ENCODE data around the gene SPATS2.
"Not testable (repeated sequence)": the region's sequence is repeated elsewhere in the genome, so short reads cannot be mapped to it uniquely, and the experiment has no call there.

SPATS2 gene

DNA sequence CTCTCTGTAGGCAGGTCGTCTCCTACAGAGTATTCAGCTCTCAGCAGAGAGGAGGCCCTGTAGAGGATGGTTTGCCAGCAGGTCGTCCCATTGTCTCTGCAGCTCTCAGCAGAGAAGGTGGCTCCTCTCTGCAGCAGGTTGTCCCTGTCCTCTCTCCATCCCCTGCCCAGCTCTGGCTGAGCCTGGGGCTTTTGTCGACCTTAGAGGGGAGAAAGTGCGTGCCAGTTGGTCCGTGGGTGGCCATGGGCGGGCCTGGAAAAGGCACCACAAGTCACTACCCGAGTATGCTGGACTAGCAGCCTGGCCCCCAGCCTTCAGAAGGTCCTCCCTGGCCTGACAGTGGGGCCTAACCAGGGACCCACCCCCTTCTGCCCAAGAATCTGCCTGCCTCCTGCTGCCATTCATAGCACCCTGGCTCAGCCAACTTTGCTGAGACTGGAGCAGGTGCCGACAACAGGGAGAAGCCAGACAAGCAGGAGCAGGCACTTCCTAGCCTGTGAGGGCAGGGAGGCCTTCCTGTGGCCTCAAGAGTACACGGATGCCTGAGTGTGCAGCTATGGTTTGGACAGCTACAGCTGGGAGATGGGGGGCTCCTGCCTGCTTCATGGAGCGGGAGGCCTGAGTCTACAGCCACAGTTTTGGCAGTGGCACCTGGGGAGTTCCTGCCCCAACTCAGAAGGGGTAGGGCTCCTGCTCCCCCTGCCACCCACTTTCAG, 111.8 kb downstream of the SPATS2 start:
- no peak for DNase-seq

DNA sequence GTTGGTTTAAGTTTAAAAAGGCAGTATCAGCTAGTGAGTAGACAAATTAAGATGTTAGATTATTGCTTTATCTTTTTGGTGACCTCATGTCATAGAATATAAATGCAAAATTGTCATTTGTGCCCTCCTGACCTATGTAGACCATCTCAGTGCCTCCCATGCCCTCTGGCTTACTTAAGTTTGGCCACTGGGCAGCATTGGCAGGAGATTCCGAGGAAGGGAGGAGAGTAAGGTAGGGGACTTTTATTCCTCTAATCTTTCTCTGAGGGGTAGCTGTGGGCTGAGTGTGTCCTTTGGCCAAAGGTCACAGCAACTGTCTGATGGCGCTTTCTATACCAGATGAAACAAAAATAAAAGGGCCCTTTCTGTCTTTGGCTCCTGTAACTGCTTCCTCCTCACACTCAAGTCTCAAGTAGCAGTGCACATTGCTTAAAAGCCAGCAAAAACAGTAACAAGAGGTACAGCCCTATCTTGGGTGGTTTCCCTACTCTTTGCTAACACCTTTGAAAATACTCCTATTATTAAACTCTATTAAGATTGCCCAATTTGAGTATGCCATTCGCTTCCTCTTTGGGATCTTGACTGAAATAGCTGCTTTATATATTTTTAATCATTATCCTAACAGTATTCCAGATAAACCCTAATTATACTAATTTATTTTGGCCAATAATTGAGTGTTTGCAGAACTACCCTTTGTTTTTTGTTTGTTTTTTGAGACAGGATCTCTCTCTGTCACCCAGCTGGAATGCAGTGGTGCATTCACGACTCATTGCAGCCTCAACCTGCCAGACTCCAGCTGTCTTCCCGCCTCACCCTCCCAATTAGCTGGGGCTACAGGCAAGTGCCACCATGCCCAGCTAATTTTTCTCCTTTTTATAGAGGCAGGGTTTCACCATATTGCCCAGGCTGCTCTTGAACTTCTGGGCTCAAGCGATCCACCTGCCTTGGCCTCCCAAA, 115.1 kb downstream of the SPATS2 start:
- DNase-seq, result no peak

DNA sequence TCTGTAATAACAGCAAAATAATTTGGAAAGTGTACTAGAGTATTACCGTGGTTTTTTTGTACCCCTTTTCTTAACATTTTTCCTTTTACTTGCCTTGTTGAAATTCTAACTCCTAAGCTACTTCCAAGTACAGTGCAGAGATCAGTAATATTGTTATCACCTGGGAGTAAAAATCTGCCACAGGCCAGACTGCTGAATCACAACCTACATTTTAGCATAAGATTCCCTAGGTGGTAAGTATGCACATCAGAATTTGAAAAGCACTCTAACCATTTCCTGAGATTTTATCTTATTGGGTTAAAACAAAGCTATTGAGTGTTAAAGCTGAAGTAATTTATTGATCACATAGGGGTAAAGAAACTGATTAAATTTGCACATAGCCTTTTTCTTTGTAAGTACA, 116.4 kb downstream of the SPATS2 start:
- no peak for DNase-seq

DNA sequence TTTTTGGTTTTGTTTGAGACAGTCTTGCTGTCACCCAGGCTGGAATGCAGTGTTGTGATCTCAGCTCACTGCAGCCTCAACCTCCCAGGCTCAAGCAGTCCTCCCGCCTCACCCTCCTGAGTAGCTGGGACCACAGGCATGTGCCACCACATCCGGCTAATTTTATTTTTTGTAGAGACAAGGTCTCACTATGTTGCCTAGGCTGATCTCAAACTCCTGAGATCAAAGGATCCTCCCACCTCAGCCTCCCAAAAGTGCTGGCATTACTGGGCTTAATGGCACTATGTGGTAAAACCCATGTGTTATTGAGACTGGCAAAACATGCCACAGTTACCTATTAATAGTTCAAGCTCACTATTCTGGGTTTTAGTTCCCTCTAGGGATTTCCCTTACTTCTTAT, 120.3 kb downstream of the SPATS2 start:
- DNase-seq, result no peak

DNA sequence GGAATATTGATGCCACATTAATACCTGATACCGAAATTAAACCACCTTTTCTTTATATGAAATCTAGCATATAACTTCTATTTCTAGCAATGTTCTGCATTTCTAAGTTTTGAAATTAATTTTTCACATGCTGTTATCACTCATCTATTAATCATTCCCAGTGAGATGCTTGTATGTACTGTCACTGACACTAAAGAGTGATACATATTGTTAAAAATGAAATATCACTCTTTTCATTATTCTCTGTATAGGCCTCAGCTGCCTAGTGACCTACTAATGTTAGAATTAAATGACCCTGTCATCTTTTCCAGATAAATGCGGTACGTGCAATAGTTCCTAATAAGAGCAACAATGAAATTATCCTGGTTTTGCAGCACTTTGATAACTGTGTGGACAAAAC, 121.9 kb downstream of the SPATS2 start:
- no peak for DNase-seq

DNA sequence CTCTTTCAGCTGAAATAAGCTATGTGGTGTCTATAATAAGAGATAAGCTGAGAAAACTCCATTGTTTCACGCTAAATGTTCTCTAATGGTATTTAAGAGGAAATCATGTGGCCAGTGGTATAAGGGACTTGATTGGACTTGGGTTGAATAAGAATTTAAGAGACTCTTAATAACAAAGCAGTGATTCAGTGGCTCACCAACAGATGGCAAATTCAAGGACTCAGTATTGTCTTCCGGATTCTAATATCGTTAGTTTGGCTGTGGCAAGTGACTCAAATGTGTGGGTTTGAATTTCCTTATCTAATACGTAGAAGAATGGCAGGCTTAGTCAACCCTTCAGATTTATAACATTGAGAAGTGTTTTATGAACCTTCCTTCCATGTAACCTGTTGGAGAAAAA, 122.5 kb downstream of the SPATS2 start:
- DNase-seq, result no peak

DNA sequence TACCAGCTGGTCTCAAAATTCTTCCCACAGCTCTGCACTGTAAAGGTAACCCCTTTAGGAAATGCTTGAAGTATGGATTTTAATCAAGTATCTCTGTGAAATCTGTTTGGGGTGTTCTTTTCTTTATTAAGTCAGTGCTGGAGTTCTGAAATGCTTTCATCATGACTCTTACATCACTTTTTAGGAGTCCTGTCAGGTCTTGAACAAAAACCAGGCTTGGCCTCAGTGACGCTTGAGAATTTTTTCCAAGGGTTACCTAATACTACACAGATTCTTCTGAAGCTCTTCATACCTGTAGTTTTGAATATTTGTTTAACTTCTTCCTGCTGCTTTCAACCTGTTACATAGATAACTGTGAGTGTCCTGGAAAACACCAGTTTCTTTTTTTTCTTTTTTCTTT, 124.6 kb downstream of the SPATS2 start:
- DNase-seq, result no peak

DNA sequence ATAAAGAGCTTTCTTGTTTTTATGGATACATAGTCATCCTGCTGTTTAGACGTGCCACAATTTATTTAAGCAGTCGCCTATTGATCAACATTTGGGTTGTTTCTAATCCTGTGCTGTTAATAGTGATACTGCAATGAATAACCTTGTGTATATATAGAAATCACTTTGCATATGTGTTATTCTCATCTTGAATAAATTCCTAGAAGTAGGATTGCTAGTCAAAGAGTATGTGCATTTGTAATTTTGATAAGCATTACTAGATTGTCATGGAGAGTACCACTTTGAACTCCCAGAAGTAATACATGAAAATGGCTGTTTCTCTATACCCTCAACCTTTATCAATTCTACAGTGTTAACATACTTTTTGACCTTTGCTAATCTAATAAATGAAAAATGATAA, 126.6 kb downstream of the SPATS2 start:
- DNase-seq, result no peak

DNA sequence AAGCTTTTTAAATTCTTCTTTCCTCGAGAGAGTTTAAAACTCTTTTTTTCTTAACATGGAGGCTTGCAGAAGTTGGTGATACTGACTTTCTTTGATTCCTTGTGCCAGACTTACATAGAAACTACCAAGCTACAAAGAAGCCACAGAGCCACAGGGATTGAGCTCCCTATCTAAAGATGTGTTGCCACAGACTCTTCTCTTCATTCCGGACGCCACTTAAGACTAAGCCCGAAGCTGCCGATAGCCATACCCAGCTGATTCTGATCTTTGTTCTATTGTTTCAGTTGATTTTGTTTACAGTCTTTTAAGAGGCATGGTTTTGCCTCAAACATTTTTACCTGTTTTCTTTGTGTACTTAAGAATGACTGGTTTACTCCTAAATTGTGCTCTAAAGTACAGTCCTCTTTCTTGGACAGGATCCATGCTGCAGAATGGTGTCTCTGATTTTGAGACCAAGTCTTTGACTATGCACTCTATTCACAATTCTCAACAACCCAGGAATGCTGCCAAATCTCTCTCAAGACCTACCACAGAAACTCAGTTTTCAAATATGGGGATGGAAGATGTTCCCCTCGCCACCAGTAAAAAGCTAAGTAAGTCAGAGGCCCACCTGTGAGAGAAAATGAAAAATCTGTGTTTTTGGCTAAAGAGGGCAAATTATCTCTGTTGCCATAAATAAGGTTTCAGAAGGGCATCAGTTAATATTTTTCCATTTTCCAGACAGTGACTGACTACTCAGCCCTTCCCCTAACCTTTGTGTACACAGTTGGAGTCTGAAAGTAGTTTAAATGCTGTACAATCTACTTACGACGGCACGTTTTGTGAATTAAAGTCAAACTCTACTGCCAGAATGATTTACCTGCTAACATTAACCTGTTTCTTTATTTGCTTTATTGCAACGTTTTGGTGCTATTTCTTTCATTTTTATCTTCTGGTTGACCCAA, 129.4 kb downstream of the SPATS2 start:
- no peak for DNase-seq

DNA sequence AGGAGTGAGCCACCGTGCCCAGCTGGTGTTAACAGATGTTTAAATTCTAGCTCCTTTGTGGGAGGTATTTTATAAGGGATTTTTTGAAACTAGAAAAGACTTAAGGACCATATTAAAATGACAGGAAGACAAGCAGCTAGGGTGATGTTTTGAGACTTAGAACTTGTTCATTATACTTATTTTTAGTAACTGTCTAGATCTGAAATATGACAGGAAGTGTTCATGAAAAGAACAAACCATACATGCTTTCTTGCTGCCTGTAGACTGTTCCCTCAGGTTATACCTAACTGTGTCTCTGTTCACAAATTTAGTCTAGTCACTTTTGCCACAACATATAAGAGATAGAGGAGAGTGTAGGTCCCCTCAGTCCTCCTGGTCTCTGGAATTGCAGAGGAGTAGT, 134.6 kb downstream of the SPATS2 start:
- DNase-seq, result no peak

DNA sequence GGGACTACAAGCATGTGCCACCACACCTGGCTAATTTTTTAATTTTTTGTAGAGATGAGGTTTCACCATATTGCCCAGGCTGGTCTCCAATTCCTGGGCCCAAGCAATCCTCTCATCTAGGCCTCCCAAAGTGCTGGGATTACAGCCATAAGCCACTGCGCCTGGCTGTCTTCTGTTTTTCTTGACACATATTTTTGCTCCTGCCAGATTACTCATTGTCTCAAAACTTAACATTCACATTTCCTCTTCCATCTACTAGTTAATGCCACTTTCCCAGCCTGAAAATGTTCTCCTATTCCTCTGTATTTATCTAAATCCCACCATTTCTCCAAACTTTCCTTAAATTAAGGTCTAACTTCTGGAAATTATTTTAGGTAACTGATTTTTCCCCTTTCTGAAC, 135.3 kb downstream of the SPATS2 start:
- DNase-seq, result no peak

DNA sequence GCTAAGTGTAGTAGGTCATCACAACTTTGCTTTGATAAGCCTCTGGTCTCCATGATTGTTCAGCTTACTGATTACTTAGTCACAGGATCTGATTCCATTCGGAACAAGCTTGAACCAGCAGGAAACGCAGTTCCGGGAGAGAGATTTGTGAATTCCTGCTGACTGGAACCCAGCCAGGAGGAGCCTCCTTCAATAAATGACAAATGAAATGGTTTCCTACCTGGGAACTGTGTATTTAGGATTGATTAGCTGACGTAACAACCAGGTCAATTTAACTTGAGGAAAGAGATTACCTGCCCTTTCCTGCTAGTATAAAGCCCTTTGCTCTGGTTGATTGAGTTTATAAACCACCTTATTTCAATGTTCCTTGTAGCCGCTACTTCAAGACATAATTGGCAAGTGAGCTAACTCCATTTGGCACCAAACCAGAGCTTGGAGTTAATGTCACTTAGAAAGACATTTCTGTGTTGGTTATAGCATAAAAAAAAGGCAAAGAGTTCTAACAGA, 136.5 kb downstream of the SPATS2 start:
- peak; percentile 57 for DNase-seq

DNA sequence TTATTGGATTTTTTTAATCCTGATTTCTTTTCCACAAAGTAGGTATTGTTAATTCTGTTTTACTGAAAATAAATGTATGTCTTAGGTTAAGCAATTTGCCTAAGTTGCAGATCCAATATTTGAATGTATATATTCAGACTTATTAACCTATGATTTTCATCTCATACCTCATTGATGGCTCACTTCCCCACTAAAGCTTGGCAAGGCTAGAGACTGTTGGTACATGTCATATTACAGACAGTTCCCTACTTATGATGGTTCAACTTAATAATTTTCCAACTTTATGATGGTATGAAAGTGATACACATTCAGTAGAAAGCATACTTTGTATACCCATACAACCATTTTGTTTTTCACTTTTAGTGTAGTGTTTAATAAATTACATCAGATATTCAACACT, 138.4 kb downstream of the SPATS2 start:
- no peak for DNase-seq

DNA sequence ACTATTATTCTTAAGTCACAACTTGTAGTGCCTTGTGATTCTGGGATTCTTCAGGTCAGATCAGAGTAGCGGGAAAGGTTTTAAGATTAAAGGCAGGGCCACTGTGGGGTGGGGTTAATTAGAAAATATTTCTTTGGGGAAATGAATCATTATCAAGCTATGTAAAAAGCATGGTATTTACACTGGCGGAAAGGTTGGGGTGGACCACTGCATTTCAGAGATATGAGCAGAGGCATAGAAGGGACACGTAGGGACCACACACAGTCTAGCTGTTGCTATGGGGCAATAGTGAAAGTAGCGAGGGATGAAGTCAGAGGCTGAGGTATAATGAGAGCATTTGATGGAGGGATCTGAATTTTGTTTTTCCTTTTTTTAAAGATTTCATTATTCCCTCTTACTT, 139.9 kb downstream of the SPATS2 start:
- peak; percentile 32 for DNase-seq

DNA sequence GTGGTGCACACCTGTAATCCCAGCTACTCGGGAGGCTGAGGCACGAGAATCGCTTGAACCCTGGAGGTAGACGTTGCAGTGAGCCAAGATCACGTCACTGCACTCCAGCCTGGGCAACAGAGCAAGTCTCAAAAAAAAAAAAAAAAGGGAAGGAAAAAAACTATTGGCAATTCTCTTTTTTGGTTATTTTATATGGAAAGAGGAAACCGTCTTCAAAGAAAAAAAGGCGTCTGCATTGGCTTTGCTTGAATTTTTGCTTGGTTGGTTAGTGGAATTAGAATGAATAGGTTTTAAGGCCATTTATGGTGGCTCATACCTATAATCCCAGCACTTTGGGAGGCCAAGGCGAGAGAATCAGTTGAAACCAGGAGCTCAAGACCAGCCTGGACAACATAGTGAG, 142.4 kb downstream of the SPATS2 start:
- DNase-seq, result not testable (repeated sequence)

DNA sequence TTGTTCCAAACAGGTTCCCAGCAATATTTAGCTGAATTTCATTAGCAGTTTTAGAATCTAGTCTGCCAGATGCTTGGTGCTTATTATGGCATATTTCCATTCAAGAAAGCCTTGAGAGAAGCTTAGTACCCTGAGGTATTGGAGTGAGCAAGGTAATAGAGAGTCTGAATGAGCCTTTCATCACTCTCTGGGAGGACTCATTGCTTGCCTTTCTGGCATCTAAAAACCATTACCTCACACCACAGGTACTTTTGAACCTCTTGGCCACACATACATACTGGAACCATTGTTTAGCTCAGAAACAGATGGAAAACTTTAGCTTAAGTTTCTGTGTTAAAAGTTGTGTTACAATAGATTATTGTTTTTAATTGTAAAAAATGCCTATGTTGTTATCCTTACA, 144.1 kb downstream of the SPATS2 start:
- peak; percentile 24 for DNase-seq

DNA sequence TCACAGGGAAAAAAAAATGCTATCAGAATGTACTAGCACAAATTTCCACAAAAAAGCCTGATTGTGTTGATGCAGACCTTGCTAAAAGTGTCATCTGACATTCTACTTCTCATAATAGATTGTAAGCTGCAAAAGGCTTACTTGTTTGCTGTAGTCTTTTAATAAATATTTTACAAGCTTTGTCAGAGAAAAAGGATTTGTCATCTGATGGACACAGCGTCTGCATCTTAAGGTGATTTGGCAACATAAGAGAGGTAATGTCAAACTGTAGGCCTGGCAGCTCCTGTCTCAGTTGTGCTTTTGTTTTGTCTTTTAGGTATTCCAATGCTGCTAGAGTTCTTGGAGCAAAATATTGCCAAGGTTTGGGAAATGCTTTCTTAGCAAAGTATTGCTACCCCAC, 145.3 kb downstream of the SPATS2 start:
- no peak for DNase-seq

DNA sequence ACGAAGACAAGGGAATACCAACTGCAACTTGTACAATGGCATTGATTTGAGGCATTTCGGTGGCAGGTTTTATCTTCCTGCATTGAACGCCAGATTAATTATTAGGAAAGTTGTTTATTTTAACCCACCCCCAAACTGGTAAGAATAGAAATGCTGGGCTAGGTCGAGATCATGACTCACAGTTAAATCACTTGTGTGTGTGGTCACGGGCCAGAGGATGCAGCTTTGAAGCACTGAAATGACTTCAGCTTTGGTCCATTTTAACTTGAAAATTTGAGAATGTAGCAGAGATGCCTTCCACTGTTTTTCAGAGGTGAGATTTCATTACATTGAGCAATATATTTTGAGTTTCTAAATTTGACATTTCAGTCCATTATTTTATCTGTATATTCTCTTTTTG, 148.0 kb downstream of the SPATS2 start:
- peak; percentile 91 for DNase-seq

DNA sequence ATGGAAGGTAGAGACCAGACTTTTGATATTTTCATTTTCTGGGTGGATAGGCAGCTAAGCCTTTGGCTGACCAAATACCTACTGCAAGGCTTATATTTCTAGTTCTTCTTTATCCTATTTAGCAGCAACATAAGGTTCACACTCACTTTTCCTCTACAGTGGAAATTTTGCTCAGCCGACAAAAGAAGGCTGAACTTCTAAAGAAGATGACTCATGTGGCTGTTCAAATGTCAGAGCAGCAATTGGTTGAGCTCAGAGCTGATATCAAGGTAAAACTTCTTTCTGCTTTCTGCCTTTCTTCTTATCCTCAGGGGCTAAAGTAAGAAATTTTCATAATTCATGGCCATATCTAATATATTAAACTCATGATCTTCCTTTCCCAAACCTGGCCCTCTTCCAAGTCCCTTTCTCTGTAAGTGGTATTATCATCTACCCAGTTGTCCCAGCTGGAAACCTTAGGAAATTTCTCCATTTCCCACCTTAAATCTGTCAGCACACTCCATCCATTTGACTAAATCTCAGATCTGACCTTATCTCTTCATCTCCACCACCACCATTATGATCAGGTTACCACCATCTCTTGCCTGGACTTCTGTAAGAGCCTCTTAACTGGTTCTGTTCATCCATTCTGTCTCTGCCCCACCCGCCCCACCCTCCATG, 151.8 kb downstream of the SPATS2 start:
- DNase-seq, result peak; percentile 38

DNA sequence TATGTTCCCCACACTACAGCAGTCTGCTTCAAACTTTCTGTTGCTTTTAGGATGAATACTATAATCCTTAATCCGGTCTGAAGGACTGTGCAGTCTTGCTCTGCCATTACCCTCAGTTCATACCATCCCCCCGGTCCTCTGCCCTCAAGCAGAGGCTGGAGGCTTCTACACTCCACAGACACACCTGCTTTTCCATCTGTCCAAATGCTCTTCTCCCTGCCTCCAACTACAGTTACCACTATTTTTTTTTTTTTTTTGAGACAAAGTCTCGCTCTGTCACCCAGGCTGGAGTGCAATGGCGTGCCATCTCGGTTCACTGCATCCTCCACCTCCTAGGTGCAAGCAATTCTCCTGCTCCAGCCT, 152.3 kb downstream of the SPATS2 start:
- no peak for DNase-seq

DNA sequence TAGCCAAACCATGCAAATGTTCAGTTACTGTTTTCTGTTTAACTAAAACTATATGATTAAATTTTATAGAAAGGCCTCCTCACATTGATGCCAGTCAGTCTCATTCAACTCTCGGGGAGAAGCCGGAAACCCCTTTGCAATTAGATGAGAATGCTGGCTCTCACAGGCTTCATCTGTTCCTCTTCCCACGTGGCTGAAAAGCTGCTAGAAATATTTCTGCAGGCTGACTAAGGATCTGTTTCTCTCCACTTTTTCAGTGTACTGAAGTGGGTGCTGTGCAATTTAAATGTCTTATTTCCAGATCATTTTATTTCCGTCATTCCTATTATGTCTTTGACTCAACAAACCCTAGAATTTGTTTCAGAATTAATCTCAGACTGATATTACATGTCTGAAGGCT, 154.1 kb downstream of the SPATS2 start:
- no peak for DNase-seq

DNA sequence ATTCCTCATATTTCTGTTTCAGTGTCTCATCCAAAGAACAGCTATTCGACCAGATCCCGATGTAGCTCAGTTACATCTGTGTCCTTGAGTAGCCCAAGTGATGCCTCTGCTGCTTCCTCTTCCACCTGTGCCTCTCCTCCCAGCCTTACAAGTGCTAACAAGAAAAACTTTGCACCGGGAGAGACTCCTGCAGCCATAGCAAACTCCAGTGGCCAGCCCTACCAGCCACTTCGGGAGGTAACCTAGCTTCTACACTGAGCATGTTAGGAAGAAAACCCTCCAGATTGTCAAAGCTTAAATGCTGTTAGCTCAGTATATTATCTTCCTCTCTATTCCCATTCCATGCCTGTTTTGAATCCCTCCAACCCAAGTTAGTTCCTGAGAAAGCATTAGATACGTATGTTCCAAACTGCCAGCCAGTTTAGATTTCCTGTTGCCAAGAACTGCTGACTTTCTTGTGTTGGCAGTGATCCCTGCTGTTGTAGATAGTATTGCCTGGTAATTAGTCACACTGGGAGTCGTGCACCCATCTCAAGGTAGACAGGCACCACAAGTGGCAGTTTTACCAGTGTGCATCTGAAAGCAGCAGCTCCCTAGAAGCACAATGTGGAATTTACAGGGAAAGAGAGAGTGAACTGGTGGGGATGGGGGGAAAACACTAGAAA, 157.5 kb downstream of the SPATS2 start:
- no peak for DNase-seq
